ENCODE data around the gene ADAMTS13.

GRCh38 chr9:133443248-133443647 lies 21.1 kb downstream of the ADAMTS13 start:
- TF ChIP-seq EZH2 (IDR thresholded peaks at IDR 0.05; ENCODE audit: low read length, missing control alignments) (no peak), CTCF (conservative IDR thresholded peaks at IDR 0.05 in 1 of 2, IDR thresholded peaks at IDR 0.05 in 1 of 2; ENCODE audit: low read depth in 1 of 2, low read length in 2 of 2) (no peak)
